Measurements from ENCODE around the gene HIRIP3.

The HIRIP3 gene

GRCh38 chr16:29958756-29959155 lies 36.7 kb downstream of the HIRIP3 start:
- DNase-seq: no peak

- no peak for DNase-seq
Measured at GRCh38 chr16:29951625-29952365, 43.6 kb downstream of the HIRIP3 start.

- no peak for DNase-seq
Measured at GRCh38 chr16:29950806-29951461, 44.5 kb downstream of the HIRIP3 start.

- no peak for DNase-seq
Measured at GRCh38 chr16:29947897-29948296, 47.5 kb downstream of the HIRIP3 start.

GRCh38 chr16:29943846-29944799 lies 51.3 kb downstream of the HIRIP3 start:
- no peak for DNase-seq
